GM19193 (cell line): ENCODE results near the gene GFER.
A peak's percentile ranks its signal among the peaks of the same experiment; 100 is the strongest.

Experiments used
- POLR2A ChIP-seq: IDR thresholded peaks from 4 replicates; pipeline ENCODE4 v1.6.1; 2011; ENCODE audit not compliant: insufficient read depth, insufficient read length; ENCODE audit errors: extremely low read depth

The GFER gene

DNA sequence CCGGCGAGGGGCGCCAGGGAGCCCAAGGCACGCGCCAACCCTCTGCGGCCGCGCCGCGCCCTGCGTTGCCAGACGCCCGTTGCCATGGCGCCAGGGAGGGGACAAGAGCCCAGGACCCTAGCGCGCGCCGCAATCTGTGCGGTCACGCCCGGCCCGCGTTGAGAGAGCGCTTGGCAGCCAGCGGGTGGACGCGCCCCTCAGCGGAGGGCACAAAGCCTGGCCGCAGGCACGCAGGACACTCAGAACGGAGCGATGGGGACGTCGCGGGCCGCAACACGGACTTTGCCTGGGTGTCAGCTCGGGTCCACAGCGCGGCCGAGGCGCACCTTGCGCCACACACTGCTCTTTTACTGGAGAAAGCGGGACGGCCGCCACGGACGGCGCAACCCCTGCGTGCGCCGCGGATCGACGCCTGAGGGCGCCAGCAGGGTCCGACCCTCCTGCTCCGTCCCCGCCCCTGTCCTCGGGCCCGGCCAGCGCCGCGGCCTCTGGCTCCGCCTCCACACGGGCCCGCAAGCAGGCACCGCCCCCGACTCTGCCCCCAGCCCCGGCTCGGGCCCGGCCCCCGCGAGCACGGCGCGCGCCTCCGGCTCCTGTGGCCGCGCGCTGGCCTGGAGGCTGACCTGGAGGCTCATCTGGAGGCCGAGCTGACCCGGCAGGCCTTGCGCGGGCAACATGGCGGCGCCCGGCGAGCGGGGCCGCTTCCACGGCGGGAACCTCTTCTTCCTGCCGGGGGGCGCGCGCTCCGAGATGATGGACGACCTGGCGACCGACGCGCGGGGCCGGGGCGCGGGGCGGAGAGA lies at the start of gene GFER:
TSS of gene GFER (plus strand) at position 650 of the 803 bp plus-strand sequence. CDS start at position 676, 26 bp downstream.
- TF ChIP-seq POLR2A, result peak; percentile 93

GRCh38 chr16:1936945-1937479 lies 47.0 kb upstream of the GFER start:
- no peak for TF ChIP-seq POLR2A

DNA sequence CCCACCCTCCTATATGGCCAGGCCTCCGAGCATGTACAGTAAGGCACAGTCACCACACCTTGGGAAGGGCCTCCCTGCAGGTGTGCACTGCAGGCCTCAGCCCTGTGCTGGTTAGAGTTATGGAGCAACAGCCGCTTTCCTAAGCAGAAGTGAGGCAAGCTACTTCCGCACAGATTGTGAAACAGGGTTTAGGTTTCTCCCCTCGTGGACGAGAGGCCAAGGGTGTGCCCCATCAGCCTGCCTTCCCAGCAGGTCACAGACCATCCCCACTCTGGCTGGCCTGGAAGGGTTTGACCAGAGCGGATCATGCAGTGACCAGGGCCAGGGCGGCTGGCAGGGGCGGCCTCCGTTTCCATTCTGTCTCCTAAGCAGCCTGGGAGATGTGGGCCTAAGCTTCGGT lies 45.7 kb upstream of the GFER start:
- TF ChIP-seq POLR2A, result no peak

DNA sequence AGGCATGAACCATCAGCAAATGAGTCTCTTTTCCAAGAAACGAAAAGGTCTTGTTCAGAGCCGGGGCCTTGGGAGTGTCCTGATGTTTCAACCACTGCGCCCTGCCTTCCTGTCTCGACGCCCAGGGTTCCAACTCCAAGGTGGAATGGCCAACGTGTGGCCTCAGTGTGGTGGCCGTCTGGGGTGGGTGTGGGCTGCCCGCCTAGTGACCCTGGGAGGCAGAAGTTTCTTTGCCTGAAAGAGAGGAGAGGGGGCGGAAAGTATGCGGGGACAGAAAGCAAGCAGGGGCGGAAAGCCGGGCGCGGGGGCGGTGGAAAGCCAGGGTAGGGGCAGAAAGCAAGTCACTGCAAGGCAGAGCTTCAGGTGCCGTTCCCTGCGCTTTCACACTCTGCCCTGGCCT lies 45.1 kb upstream of the GFER start:
- TF ChIP-seq POLR2A, result no peak

DNA sequence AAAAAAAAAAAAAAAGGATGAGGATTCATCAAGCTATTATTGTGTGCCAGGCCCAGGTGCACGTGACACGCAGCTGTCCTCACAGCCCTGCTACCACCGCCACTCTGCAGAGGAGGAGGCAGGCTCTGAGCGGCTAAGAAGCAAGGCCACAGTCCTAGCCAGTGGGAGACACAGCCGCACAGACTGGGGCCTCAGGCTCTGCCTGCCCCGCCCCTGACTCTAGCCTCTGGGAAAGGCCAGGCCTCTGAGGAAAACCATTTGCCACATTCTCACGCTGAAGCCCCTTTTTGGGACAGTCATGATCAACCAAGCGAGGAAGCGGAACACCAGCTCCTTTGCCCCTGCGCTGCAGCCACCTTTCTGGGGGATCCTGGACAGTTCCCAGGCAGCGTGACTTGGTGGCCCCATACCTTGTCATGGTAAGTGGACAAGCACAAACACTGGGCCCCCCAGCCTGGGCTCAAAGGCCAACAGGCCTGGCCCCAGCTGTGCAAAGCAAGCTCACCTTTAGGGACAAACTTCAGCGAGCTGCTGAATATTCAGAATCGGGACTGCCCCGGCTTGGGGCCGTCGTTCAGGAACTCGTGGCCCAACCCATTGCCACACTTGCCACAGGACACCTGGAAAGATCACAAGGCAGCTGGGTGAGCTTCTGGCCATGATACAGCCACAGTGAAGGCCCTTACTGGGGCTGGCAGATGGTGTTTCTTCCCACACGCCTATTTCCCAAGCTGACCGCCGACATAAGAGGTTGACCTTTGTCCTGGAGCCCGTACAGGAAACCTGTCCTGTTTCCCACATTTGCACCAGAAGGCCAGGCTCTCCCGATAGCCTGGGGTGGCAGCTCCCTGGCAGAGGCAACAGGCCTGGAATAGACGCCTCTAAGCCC lies 43.5 kb upstream of the GFER start:
- no peak for TF ChIP-seq POLR2A

DNA sequence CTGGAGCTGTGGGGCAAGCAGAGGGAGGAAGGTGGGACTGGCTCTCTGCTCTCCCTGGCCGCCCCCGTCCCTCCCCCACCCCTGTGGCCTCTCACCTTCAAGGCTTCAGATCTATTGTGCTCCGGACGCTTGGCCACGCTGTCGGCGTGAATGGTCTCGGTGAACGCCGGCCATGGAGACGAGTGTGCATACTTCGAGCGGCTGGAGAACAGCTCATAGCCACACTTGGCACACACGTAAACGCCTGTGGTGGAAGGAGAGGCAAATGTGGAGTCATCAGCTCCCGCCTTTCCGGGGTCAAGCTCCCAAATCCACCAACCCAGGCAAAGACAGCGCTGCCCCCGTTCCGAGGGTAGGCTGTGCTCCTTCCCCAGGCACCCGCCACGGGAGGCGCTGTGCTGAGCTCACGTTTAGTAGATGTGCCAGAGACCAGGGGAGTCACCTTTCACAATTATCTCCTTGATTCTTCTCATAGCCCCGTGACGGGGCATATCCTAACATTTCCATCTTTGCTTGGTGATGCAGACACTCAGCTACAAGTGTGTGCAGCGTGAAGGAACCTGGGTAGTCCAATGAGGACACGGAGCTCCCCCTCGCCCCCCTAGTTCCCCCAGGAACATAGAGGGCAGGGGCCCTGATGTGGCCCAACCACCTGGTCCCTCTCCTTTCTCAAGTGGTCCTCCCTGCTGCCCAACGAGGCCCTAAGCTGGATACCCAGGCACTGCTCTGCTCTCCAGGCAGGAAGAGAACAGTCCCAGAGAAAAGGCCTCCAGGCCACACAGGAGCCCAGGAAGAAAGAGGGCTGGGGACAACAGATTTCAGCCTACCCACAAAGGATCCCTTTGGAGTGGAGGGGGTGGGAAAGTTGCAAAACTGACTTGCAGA lies 42.6 kb upstream of the GFER start:
- TF ChIP-seq POLR2A, result no peak

DNA sequence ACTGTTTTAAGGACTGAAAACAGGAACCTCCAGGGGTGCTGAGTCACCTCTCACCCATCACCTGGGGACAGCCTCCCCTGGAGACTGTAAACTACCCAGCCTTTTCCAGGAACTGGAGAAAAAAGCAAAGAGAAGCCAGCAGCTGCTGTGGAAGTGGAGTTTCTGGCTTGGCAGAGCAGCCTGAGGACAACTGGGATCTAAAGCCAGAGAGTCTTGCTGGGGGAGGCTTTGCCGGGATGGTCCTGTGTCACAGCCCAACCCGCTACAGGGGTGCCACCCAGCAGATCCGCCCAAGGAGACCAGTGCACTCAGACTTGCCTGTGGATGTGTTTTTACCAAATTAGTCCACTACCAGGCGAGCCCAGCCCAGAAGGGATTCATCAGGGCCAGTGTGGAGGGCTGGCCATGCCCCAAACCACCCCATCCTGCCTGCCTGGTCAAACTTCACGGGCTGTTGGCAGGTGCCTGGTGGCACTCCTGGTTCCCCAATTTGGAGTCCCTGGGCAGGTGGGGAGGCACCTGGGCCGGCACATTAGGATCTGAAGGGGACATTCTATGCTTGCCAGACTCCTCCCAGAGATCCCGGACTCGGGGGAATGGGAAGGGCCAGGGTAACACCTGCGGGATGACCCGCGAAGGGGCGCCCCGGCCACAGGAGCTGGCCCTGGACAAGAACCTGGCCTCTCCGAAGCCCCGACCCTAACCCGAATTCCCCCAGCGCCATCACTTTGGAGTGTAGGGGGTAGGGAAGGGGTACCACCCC lies 41.8 kb upstream of the GFER start:
- TF ChIP-seq POLR2A, result no peak

GRCh38 chr16:1942810-1943726 lies 40.9 kb upstream of the GFER start, which contains the start of gene MSRB1:
TSS of gene MSRB1 (minus strand) at chr16:1943199. CDS start at chr16:1943156, 43 bp downstream.
- TF ChIP-seq POLR2A, result peak; percentile 85

DNA sequence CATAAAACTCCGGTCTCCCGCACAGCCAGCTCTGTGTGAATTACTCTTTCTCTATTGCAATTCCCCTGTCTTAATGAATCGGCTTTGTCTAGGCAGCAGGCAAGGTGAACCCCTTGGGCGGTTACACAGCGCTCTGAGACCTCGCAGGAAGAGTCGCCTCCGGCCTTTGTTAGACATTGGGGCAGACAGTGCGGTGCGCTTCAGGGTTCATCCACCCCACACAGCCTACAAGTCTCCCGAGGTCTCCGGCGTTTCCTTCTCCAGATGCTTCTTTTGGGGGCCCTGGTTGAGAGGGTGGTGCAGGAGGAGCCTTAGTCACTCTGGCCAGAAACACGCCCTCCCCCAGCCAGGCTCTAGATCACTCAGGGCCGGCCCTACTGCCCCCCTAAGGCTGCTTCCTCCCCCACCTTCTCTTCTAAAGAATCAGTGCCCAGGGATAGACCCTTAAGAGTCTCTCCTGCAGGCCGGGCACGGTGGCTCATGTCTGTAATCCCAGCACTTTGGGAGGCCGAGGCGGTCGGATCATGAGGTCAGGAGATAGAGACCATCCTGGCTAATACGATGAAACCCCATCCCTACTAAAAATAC lies 39.3 kb upstream of the GFER start:
- TF ChIP-seq POLR2A, result no peak

GRCh38 chr16:1945559-1946391 lies 38.2 kb upstream of the GFER start:
- TF ChIP-seq POLR2A, result no peak

- TF ChIP-seq POLR2A, result no peak
These were observed 37.3 kb upstream of the GFER start for GRCh38 chr16:1946495-1947368.

DNA sequence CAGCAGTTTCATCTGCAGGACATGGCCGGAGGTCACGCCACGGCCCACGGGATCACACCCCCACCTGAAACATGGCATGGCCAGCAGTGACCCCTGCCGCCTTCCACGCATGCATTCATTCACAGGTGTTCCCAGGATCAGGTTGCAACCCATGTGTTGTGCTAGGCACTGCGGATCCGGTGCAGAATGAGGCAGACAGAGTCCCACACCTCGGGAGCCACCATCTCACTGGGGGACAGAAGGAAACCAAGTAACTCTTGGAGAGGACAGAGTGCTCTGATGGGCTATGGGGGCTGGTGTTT lies 36.7 kb upstream of the GFER start:
- TF ChIP-seq POLR2A, result no peak
